Stimulated activated CD8-positive, alpha-beta memory T cell treated with anti-CD3 and anti-CD28 coated beads, Interleukin-7, amount 100 ng/mL, for 4 hours (primary cell): ENCODE results near the gene MUSK.
"Not testable (repeated sequence)": the region's sequence is repeated elsewhere in the genome, so short reads cannot be mapped to it uniquely, and the experiment has no call there.

Experiments
- DNase-seq, 2 donors: peaks; one replicate each; pipeline ENCODE4 v3.0.0-alpha.2; 2020; ENCODE audit warnings: low read depth in 2 of 2

MUSK gene

DNA sequence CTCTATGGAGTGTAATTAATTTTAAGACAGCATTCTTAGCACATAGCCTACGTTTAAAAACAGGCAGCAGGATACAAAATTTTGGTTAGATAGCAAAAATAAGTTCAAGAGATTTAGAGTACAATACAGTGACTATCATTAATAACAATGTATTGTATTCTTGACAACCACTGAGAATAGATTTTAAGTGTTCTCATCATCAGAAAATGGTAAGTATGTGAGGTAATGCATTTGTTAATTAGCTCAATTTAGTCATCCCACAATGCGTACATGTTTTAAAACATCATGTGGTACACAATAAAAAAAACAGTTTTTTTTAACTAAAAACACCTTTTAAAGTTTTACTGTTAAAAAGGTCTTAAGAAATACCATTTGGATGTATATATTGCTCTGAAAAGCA, 94.2 kb downstream of the MUSK start:
- DNase-seq, result no peak

DNA sequence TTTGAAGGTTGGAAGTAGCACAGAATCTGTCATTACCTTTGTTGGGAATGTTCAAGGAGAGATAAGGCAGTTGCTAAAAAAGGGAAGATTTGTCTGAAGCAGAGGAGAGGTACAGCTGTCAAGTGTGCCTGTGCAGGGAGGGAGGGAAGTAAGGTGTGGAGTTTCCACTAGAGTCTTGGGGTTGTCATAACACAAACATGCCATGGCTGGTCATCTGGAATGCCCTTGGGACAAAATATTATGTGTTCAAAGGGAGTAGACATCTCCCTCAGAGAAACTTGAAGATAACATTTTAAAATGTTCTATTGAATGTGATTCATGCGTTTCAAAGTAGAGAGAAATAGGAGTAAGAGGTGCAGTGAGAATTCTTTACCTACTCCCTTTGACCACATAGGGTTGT, 95.0 kb downstream of the MUSK start:
- no peak for DNase-seq

GRCh38 chr9:110764006-110764405, 95.4 kb downstream of the MUSK start:
- no peak for DNase-seq

GRCh38 chr9:110765926-110766325, 97.3 kb downstream of the MUSK start:
- DNase-seq, result no peak

DNA sequence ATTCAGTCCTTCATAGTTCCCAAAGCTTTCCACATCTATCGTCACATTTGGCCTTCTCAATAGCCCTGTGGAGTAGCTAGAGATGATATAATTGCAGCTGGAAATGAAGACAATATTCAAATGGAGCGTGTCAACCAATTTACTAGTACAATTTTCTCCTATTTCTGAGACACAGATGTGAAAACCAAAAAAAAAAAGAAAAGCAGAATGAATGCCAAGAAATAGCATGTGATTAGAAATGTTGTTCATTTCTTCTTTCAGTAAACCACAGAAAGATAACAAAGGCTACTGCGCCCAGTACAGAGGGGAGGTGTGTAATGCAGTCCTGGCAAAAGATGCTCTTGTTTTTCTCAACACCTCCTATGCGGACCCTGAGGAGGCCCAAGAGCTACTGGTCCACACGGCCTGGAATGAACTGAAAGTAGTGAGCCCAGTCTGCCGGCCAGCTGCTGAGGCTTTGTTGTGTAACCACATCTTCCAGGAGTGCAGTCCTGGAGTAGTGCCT, 99.0 kb downstream of the MUSK start:
- no peak for DNase-seq

GRCh38 chr9:110768886-110769285, 100.3 kb downstream of the MUSK start:
- DNase-seq, result no peak

DNA sequence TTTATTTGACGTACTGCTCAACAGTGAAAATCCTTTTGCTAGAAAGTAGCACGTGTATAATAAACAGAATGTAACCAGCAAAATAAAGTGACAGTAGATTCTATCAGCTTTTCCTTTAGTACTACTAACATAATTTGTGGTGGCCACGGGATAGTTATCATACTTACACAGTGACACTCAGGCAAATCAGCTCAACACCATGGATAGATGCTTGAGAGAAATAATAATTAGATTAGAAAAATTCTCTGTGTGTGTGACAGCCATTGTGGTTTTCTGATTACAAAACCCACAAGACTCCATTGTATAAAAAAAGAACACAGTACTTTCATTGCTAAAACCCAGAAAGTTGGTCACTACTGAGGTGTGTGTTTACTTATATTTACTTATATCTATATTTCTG, 101.1 kb downstream of the MUSK start:
- DNase-seq, result no peak

DNA sequence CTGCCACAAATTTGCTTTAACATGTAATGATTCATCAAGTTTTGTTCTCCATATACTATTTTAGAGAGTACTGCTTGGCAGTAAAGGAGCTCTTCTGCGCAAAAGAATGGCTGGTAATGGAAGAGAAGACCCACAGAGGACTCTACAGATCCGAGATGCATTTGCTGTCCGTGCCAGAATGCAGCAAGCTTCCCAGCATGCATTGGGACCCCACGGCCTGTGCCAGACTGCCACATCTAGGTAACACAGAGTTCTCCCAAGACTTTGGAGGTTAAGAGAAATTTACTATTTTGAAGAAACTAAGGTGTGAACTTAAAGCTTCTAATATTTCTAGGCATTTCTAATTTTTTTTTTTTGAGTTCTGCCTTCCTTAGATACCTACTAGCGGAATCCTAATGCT, 107.1 kb downstream of the MUSK start:
- no peak for DNase-seq

- no peak for DNase-seq
Measured at GRCh38 chr9:110776221-110776620, 107.6 kb downstream of the MUSK start.

DNA sequence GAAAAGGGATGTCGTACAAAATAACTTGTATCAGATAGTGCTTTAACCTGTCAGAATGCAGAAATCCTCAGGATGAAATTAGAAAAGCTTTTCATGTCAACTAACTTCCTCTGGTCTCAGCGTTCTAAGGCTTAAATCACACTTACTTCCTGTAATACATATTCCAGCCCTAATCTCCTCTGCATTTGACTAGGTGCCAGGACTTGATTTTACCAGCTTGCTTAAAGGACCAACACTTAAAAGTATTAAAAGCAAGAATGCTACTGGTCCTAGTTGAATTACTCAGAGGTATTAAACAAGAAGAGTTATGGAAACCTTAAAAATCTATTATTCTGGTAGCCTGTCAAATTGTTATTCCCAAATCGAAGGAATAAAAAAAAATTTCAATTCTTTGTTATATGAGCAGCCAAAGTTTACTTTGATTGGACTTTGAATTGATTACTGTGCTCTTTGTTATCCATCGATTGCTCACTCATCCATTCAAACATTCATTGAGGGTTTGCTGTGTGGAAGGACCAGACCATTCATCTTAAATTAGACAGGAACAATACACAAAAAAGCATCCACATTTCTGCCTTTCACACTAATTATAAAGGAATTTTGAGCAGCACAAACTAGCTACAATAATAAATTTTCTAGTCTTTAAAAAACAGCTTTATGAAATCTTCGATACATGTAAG, 108.7 kb downstream of the MUSK start:
- DNase-seq, result no peak

- DNase-seq, result no peak
Measured at GRCh38 chr9:110777876-110778215, 109.3 kb downstream of the MUSK start.

- no peak for DNase-seq
Measured at GRCh38 chr9:110782701-110783100, 114.1 kb downstream of the MUSK start.

DNA sequence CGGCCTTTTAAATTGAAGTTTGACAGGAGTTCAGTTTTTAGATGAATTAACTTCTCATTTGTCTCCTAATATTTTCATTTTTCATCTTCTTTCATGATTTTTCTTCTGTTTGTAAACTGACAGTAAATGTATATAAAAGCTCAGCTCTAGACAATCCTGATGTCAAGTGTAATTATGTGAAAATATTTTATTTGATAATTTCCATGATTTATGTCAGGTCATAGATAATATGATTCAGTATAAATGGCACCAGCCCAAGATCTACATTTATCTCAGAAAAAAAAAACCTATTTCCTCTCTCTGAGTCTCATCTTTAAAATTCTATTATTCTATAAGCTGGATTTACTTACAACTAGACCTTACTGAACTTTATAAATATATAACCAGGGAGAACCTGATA, 115.7 kb downstream of the MUSK start:
- DNase-seq, result no peak

DNA sequence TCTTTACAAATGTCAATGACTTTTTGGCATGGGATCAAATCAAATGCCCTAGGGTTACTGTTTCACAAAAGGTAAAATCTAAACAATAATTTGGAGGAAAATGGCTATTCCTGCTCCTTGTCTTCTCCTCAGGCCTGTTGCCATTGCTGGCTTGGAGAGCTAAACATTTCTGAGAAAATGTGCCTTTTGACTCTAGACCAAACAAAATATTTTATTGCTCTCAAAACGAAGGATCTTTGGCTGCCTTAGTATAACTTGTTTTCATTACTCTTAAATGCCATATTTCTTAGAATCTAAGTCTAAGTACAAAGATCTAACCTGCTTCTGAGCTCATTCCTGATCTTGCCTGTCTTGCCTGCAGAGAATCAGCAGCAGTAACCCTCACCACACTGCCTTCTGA, 116.6 kb downstream of the MUSK start:
- DNase-seq, result no peak

DNA sequence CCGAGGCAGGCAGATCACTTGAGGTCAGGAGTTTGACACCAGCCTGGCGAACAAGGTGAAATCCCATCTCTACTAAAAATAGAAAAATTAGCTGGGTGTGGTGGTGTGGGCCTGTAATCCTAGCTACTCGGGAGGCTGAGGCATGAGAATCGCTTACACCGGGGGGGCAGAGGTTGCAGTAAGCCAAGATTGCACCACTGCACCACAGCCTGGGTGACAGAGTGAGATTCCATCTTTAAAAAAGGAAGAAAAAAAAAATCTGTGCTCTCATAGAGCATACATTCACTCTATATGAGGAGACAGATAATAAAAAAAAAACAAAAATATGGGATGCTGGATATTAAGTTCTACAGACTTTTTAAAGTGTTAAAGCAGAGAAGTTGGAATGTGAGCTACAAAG, 119.8 kb downstream of the MUSK start:
- DNase-seq, result not testable (repeated sequence)

DNA sequence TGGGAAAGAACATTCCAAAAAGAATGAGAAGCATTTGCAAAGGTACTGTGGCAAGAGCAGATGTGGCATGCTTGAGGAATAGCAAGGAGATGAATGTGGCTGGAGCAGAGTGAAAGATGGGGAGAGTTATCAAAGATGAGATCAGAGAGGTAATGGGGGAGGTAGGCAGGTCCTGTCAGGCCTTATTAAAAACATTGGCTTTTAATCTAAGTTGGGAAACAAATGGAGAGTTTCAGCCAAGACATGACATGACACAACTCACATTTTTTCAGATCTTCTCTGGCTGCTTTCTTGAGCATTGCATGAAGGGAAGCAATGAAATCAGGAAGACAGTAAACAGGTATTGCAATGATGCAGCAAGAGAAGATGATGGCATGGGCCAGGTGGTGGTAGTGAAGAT, 120.3 kb downstream of the MUSK start:
- no peak for DNase-seq

GRCh38 chr9:110797611-110798010, 129.0 kb downstream of the MUSK start:
- no peak for DNase-seq

- DNase-seq, result no peak
Measured at GRCh38 chr9:110799396-110799795, 130.8 kb downstream of the MUSK start.

DNA sequence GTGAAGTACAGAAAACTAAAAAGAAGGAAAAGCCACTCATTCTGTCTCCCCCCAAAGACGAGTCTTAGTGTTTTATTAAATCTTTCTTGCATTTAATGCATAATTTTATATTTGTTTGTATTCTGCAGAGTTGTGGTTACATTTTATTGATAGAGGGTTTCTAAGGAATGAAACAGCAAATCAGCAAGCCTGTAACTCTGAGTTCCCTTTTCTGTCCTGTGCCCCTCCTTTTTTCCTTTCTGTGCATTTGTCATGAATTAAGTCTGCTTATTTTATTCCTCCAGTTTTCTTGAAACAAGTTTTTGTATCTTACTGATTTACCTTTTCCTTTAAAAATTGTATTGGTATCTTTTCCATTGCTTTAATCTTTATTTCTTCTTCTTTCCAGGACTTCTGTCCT, 132.8 kb downstream of the MUSK start:
- DNase-seq, result no peak

DNA sequence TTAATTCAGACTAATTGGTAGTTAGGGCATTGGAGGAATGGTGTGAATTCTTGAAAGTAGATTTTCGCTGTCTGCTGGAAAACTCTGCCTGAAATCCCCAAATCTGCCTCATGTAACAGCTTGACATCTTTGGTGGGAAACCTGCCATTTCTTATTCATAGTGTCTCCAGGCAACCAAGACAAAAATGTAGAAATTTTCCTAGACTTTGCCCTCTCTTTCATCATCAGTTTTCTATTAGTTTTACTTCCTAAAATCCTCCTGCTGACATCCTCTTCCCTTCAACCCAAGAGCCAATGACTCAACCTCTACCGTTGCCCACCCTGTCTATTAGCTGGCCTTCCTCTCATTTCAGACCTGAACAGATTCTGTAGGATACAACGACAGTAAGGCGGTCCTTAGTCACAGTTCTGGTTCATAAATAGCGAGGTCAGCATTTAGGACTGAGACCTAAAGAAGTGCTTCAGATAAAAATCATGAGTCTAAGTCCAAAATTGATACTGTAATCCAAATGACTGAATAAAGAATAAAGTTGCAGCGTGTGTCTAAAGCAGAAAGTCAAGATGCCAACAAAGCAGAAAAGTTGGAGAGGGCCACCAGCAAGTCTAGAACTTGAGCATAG, 133.9 kb downstream of the MUSK start:
- no peak for DNase-seq

DNA sequence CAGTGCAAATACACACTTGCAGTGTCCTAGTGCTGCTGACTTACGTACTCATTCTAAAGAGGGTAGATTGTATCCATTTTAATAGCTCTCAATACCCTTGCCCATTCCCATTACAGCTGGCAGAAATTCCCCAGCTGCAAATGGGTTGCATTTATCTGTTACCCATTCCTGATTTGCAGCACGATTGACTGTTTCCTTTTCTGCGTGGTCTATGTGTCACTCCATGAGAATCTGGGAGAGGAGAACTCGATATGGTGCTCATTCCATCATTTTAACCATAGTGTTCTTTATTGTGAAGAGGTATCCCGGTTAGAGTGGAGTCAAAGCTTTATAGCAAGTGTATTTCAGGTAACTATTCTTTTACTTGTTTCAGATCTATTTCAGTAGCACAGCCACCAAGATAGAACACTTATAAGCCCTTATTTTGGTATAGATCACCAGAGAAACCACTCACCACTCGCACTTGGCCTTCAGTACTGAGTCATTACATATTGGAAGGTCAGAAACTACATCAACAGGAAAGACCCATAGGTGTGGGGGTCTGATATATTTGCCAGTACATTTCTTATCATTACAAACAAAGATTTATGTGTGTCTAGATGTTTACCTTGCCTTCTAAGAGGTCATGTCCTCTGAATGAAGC, 139.5 kb downstream of the MUSK start:
- DNase-seq, result no peak

- DNase-seq, result no peak
Measured at GRCh38 chr9:110808599-110808980, 140.0 kb downstream of the MUSK start.

- no peak for DNase-seq
Measured at GRCh38 chr9:110809038-110809595, 140.5 kb downstream of the MUSK start.
